ENCODE measurements around the gene WWOX.

DNA sequence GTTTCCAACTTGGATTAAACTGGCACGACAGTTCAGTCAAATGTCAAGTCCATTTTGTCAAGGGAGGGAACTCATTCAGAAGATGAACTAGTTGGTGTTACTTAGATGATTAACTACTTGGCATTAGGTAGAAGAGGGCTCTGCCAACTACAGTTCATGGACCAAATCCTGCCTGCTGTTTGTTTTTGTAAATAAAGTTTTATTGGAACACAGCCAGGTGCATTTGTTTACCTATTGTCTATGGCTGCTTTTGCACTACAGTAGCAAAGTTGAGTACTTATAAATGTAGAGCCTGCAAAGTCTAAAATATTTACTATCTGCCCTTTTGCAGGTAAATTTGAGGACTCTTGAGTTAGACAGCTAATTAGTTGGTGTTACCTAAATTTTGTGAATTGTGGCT is 1091.1 kb downstream of the WWOX start:
- TF ChIP-seq, protein P1, sequence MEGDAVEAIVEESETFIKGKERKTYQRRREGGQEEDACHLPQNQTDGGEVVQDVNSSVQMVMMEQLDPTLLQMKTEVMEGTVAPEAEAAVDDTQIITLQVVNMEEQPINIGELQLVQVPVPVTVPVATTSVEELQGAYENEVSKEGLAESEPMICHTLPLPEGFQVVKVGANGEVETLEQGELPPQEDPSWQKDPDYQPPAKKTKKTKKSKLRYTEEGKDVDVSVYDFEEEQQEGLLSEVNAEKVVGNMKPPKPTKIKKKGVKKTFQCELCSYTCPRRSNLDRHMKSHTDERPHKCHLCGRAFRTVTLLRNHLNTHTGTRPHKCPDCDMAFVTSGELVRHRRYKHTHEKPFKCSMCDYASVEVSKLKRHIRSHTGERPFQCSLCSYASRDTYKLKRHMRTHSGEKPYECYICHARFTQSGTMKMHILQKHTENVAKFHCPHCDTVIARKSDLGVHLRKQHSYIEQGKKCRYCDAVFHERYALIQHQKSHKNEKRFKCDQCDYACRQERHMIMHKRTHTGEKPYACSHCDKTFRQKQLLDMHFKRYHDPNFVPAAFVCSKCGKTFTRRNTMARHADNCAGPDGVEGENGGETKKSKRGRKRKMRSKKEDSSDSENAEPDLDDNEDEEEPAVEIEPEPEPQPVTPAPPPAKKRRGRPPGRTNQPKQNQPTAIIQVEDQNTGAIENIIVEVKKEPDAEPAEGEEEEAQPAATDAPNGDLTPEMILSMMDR (IDR thresholded peaks at IDR 0.05): no peak
- TF ChIP-seq RFX5 (IDR thresholded peaks at IDR 0.05) (no peak), ZC3H11A (IDR thresholded peaks at IDR 0.05) (no peak), ZNF302 (CRISPR knock-in tag; IDR thresholded peaks at IDR 0.05) (no peak), KDM5A (IDR thresholded peaks at IDR 0.05) (no peak), TP53 (CRISPR knock-in tag; IDR thresholded peaks at IDR 0.05) (no peak), RAD21 (conservative IDR thresholded peaks at IDR 0.05 in 1 of 2, IDR thresholded peaks at IDR 0.05 in 1 of 2) (no peak), POLR2A (IDR thresholded peaks at IDR 0.05; ENCODE audit: low read length) (no peak), CEBPB (IDR thresholded peaks at IDR 0.05) (no peak)
- TF ChIP-seq, protein P2, sequence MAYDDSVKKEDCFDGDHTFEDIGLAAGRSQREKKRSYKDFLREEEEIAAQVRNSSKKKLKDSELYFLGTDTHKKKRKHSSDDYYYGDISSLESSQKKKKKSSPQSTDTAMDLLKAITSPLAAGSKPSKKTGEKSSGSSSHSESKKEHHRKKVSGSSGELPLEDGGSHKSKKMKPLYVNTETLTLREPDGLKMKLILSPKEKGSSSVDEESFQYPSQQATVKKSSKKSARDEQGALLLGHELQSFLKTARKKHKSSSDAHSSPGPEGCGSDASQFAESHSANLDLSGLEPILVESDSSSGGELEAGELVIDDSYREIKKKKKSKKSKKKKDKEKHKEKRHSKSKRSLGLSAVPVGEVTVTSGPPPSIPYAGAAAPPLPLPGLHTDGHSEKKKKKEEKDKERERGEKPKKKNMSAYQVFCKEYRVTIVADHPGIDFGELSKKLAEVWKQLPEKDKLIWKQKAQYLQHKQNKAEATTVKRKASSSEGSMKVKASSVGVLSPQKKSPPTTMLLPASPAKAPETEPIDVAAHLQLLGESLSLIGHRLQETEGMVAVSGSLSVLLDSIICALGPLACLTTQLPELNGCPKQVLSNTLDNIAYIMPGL (CRISPR knock-in tag; IDR thresholded peaks at IDR 0.05; ENCODE audit: borderline replicate concordance): no peak
- TF ChIP-seq, protein P3, sequence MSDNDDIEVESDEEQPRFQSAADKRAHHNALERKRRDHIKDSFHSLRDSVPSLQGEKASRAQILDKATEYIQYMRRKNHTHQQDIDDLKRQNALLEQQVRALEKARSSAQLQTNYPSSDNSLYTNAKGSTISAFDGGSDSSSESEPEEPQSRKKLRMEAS (IDR thresholded peaks at IDR 0.05): no peak
- TF ChIP-seq, protein P4, sequence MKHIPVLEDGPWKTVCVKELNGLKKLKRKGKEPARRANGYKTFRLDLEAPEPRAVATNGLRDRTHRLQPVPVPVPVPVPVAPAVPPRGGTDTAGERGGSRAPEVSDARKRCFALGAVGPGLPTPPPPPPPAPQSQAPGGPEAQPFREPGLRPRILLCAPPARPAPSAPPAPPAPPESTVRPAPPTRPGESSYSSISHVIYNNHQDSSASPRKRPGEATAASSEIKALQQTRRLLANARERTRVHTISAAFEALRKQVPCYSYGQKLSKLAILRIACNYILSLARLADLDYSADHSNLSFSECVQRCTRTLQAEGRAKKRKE (CRISPR knock-in tag; IDR thresholded peaks at IDR 0.05; ENCODE audit: low read depth): no peak
